ENCODE measurements around the gene AQP1. TPM values are rescaled to one million over a fixed set of nuclear protein-coding genes. Genes with fewer than 3 reads are reported as not detected.

Gene AQP1
- total and polyA plus RNA-seq, 2 donors (not counting 1 experiment from before 2014, with no cell fraction given), result not detected

DNA sequence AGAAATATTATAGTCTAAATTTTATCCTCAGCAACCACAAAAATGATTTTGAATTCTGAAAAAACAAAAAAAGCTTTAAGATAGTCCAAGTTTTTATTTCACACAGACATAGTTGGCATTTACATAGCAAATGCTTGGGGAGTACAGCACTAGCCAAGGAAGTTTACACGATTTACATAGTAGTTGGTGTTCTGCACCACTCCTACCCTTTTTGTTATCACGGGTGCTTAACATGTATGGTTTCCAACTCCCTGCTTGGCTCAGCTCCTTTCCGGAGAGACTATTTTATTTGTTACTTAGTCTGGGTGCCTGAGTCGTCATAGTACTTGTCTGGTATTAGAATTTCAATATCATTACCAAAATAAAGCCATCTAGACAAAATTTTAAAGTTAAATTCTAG lies 43.3 kb downstream of the AQP1 start:
- H3K27me3 ChIP-seq (replicated peaks in 1 of 4; ENCODE audit: control extremely low read depth in 1 of 4, control insufficient read depth in 3 of 4, insufficient read depth in 4 of 4, low read length in 3 of 4), result peaks cover 0 to 3% (median 0%) of the 10 kb centered on the region in 4 experiments
- peaks cover 3 to 4% (median 3%) of the 10 kb centered on the region in 3 donors for H3K9me3 ChIP-seq (ENCODE audit: control extremely low read depth in 1 of 3, control insufficient read depth in 2 of 3, insufficient read depth in 1 of 3, low read length in 2 of 3)
- CTCF ChIA-PET, result no interaction called here
- H4K20me1 ChIP-seq (ENCODE audit: control insufficient read depth, insufficient read depth, low read length, poor library complexity, severe bottlenecking), result no peaks in the 10 kb centered on the region
- DNase-seq (no peak), ATAC-seq (ENCODE audit: low read depth) (no peak)
- no peak overlapping the region for H3K4me3 ChIP-seq (ENCODE audit: control extremely low read depth in 1 of 5, extremely low read depth in 1 of 5, insufficient read depth in 1 of 5, low read depth in 2 of 5, low read length in 4 of 5)
- no peak overlapping the region for H2AFZ ChIP-seq (ENCODE audit: insufficient read depth, low read depth, low read length, poor library complexity, severe bottlenecking)
- H3K36me3 ChIP-seq (replicated peaks in 1 of 2; ENCODE audit: control extremely low read depth in 1 of 2, control insufficient read depth in 1 of 2, extremely low read depth in 1 of 2, insufficient read depth in 2 of 2, low read length in 1 of 2), result no peaks in the 10 kb centered on the region
- TF ChIP-seq, protein P1, sequence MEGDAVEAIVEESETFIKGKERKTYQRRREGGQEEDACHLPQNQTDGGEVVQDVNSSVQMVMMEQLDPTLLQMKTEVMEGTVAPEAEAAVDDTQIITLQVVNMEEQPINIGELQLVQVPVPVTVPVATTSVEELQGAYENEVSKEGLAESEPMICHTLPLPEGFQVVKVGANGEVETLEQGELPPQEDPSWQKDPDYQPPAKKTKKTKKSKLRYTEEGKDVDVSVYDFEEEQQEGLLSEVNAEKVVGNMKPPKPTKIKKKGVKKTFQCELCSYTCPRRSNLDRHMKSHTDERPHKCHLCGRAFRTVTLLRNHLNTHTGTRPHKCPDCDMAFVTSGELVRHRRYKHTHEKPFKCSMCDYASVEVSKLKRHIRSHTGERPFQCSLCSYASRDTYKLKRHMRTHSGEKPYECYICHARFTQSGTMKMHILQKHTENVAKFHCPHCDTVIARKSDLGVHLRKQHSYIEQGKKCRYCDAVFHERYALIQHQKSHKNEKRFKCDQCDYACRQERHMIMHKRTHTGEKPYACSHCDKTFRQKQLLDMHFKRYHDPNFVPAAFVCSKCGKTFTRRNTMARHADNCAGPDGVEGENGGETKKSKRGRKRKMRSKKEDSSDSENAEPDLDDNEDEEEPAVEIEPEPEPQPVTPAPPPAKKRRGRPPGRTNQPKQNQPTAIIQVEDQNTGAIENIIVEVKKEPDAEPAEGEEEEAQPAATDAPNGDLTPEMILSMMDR (IDR thresholded peaks at IDR 0.05), result no peak
- TF ChIP-seq EZH2 (IDR thresholded peaks at IDR 0.05; ENCODE audit: borderline replicate concordance, insufficient read depth, low read depth, low read length, poor library complexity, severe bottlenecking), result no peak
- 86% methylated on average over 1 of the region's 4 CpGs for WGBS (ENCODE audit: insufficient coverage)
- POLR2A ChIA-PET, result no interaction called here
- H3K27ac Mint-ChIP-seq, result no peak overlapping the region
- no peak overlapping the region for H3K4me2 ChIP-seq (replicated peaks; ENCODE audit: low read depth, low read length, poor library complexity, severe bottlenecking)
- H3K4me1 Mint-ChIP-seq, result no peaks in the 10 kb centered on the region
- peaks cover 28% of the 10 kb centered on the region for H3K27me3 Mint-ChIP-seq
- H3K9me3 Mint-ChIP-seq (ENCODE audit: insufficient read depth), result peaks cover 6% of the 10 kb centered on the region
- intact Hi-C loops (cut with micrococcal nuclease), result no loop called here
- H3K9ac ChIP-seq (ENCODE audit: low read length), result no peak overlapping the region
- no peak overlapping the region for H3K27ac ChIP-seq (ENCODE audit: low read length in 2 of 2)
- H3K4me1 ChIP-seq (ENCODE audit: control insufficient read depth in 2 of 2, insufficient read depth in 2 of 2, low read length in 2 of 2), result no peaks in the 10 kb centered on the region
- H3K4me3 Mint-ChIP-seq, result no peak overlapping the region
- H3K79me2 ChIP-seq (ENCODE audit: control insufficient read depth, insufficient read depth, low read length), result no peaks in the 10 kb centered on the region

DNA sequence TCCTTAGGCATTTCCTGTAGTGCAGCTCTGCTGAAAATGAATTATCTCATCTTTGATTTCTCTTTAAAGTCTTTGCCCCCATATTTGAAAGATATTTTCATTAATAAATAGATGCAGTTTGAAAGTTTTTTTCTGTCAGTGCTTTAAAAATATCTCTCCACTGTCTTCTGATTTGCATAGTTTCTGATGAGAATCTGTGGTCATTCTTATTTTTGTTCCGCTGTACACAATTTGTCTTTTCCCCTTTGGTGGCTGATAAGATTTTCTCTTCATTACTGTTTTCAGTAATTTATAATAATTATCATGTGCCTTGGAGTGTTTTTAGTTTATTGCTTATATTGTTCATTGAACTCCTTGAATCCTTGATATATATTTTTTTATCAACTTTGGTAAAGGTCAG lies 45.1 kb downstream of the AQP1 start:
- WGBS (ENCODE audit: insufficient coverage), result no CpG with 5 or more reads among the region's 1 CpG
- H3K4me1 Mint-ChIP-seq, result no peaks in the 10 kb centered on the region
- no peak overlapping the region for H2AFZ ChIP-seq (ENCODE audit: insufficient read depth, low read depth, low read length, poor library complexity, severe bottlenecking)
- no peak overlapping the region for H3K9ac ChIP-seq (ENCODE audit: low read length)
- peaks cover 0 to 2% (median 0%) of the 10 kb centered on the region in 4 experiments for H3K27me3 ChIP-seq (replicated peaks in 1 of 4; ENCODE audit: control extremely low read depth in 1 of 4, control insufficient read depth in 3 of 4, insufficient read depth in 4 of 4, low read length in 3 of 4)
- DNase-seq (no peak), ATAC-seq (ENCODE audit: low read depth) (no peak)
- intact Hi-C loops (cut with micrococcal nuclease), result no loop called here
- H3K79me2 ChIP-seq (ENCODE audit: control insufficient read depth, insufficient read depth, low read length), result no peaks in the 10 kb centered on the region
- H3K9me3 Mint-ChIP-seq (ENCODE audit: insufficient read depth), result peaks cover 6% of the 10 kb centered on the region
- H3K4me3 ChIP-seq (ENCODE audit: control extremely low read depth in 1 of 5, extremely low read depth in 1 of 5, insufficient read depth in 1 of 5, low read depth in 2 of 5, low read length in 4 of 5), result no peak overlapping the region
- H3K4me1 ChIP-seq (ENCODE audit: control insufficient read depth in 2 of 2, insufficient read depth in 2 of 2, low read length in 2 of 2), result no peaks in the 10 kb centered on the region
- ChIA-PET CTCF (interaction anchor here (0.6 kb wide), 1 partner anchor 18 kb away, joined by 4 read pairs; no protein-coding TSS in a partner anchor), POLR2A (no interaction called here)
- no peaks in the 10 kb centered on the region for H4K20me1 ChIP-seq (ENCODE audit: control insufficient read depth, insufficient read depth, low read length, poor library complexity, severe bottlenecking)
- peaks cover 20% of the 10 kb centered on the region for H3K27me3 Mint-ChIP-seq
- H3K4me2 ChIP-seq (replicated peaks; ENCODE audit: low read depth, low read length, poor library complexity, severe bottlenecking), result no peak overlapping the region
- H3K9me3 ChIP-seq (ENCODE audit: control extremely low read depth in 1 of 3, control insufficient read depth in 2 of 3, insufficient read depth in 1 of 3, low read length in 2 of 3), result peaks cover 3 to 4% (median 3%) of the 10 kb centered on the region in 3 donors
- TF ChIP-seq EZH2 (IDR thresholded peaks at IDR 0.05; ENCODE audit: borderline replicate concordance, insufficient read depth, low read depth, low read length, poor library complexity, severe bottlenecking), result no peak
- TF ChIP-seq, protein P1 (IDR thresholded peaks at IDR 0.05), result no peak
- no peak overlapping the region for H3K4me3 Mint-ChIP-seq
- H3K27ac Mint-ChIP-seq, result no peak overlapping the region
- no peak overlapping the region for H3K27ac ChIP-seq (ENCODE audit: low read length in 2 of 2)
- no peaks in the 10 kb centered on the region for H3K36me3 ChIP-seq (replicated peaks in 1 of 2; ENCODE audit: control extremely low read depth in 1 of 2, control insufficient read depth in 1 of 2, extremely low read depth in 1 of 2, insufficient read depth in 2 of 2, low read length in 1 of 2)
